ENCODE measurements around the gene LHFPL2. TPM values are rescaled to one million over a fixed set of nuclear protein-coding genes. Genes with fewer than 3 reads are reported as not detected.
"Not testable (repeated sequence)": the region's sequence is repeated elsewhere in the genome, so short reads cannot be mapped to it uniquely, and the experiment has no call there.

Gene LHFPL2
- polyA plus RNA-seq, 1 donor: 40.7 TPM

DNA sequence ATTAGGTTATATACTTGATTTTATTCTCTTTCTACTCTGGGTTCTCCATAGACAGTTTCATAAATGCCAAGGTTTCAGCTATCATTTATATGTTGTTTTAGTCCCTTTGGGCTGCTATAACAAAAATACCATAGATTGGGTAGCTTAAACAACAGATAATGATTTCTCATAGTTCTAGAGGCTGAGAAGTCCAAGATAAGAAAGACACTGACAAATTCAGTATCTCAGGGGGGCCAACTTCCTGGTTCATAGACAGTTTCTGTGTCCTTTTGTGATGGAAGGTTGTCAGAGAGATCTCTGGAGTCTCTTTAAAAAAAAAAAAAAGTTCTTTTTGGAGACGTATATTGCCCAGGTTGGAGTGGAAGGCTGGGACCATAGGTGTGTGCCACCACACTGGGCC is 174.8 kb downstream of the LHFPL2 start:
- Histone ChIP-seq H3K4me1 (ENCODE audit: control insufficient read depth, insufficient read depth, low read length) (no peaks in the 10 kb centered on the region), H3K27me3 (ENCODE audit: control insufficient read depth, insufficient read depth, low read length) (no peaks in the 10 kb centered on the region), H3K9me3 (ENCODE audit: control insufficient read depth, low read depth, low read length) (no peaks in the 10 kb centered on the region), H3K27ac (ENCODE audit: low read length) (no peak overlapping the region), H3K36me3 (ENCODE audit: control insufficient read depth, insufficient read depth, low read length) (peaks cover 6% of the 10 kb centered on the region), H3K4me3 (ENCODE audit: low read length) (no peak overlapping the region)
- no peak for DNase-seq
- no CpG with 5 or more reads among the region's 1 CpG for WGBS (ENCODE audit: insufficient coverage, low lambda C conversion rate)

DNA sequence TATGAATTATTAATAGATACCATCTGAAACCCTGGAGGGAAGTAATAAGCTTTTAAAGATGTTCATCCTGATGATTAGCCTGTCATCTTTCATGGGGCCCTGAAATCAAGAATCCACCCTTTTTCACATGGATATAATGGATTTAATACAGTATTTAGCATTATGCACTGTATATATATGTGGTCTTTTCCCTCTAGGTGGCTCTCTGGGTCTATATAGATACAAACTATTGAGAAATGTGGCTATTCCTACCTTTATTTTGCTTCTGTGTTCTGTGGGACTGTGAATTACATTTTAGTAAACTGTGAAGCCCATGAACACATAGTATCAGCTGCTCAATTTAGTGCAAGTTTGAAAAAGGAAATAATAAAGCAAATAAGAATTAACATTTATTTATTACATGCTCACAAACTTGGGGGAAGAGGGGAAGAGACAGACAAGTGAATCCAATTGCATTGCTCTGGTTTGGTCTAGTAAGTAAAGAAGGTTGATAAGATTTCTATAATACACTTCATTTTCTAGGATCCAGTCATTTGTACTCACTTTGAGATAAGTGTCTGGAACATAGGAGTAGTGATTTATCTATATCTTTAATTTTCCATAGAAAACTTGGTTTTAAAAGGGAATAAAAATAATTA is 176.0 kb downstream of the LHFPL2 start:
- Histone ChIP-seq H3K4me1 (ENCODE audit: control insufficient read depth, insufficient read depth, low read length) (no peaks in the 10 kb centered on the region), H3K36me3 (ENCODE audit: control insufficient read depth, insufficient read depth, low read length) (peaks cover 6% of the 10 kb centered on the region), H3K27me3 (ENCODE audit: control insufficient read depth, insufficient read depth, low read length) (no peaks in the 10 kb centered on the region), H3K9me3 (ENCODE audit: control insufficient read depth, low read depth, low read length) (no peaks in the 10 kb centered on the region), H3K27ac (ENCODE audit: low read length) (no peak overlapping the region), H3K4me3 (ENCODE audit: low read length) (no peak overlapping the region)
- DNase-seq: no peak

DNA sequence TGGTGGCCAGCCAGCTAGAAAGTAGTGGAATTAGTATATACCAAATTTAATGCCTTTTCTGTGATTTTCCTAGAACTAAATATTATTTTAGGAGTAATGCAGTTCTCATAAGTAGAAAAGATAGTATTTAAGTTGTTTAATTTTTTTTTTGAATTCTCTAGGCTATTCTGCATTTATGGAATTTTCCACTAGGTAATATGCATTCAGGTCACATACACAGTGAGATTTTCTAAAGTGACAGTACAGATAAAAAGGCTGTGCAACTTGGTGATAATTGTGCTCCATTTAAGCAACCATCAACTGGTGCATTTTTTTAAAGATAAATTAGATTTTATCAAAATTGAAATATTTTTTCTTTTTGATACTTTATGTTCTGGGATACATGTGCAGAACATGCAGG is 176.7 kb downstream of the LHFPL2 start:
- Histone ChIP-seq H3K27ac (ENCODE audit: low read length) (no peak overlapping the region), H3K27me3 (ENCODE audit: control insufficient read depth, insufficient read depth, low read length) (no peaks in the 10 kb centered on the region), H3K9me3 (ENCODE audit: control insufficient read depth, low read depth, low read length) (no peaks in the 10 kb centered on the region), H3K4me1 (ENCODE audit: control insufficient read depth, insufficient read depth, low read length) (no peaks in the 10 kb centered on the region), H3K4me3 (ENCODE audit: low read length) (no peak overlapping the region), H3K36me3 (ENCODE audit: control insufficient read depth, insufficient read depth, low read length) (peaks cover 2% of the 10 kb centered on the region)
- DNase-seq: no peak

GRCh38 chr5:78467752-78468357 is 180.7 kb downstream of the LHFPL2 start:
- Histone ChIP-seq H3K9me3 (ENCODE audit: control insufficient read depth, low read depth, low read length) (no peaks in the 10 kb centered on the region), H3K27ac (ENCODE audit: low read length) (no peak overlapping the region), H3K36me3 (ENCODE audit: control insufficient read depth, insufficient read depth, low read length) (peaks cover 11% of the 10 kb centered on the region), H3K4me3 (ENCODE audit: low read length) (no peak overlapping the region), H3K4me1 (ENCODE audit: control insufficient read depth, insufficient read depth, low read length) (no peaks in the 10 kb centered on the region), H3K27me3 (ENCODE audit: control insufficient read depth, insufficient read depth, low read length) (no peaks in the 10 kb centered on the region)
- DNase-seq: peak in 1 of 2 donors; percentile 8
- no CpG with 5 or more reads among the region's 3 CpGs for WGBS (ENCODE audit: insufficient coverage, low lambda C conversion rate)

DNA sequence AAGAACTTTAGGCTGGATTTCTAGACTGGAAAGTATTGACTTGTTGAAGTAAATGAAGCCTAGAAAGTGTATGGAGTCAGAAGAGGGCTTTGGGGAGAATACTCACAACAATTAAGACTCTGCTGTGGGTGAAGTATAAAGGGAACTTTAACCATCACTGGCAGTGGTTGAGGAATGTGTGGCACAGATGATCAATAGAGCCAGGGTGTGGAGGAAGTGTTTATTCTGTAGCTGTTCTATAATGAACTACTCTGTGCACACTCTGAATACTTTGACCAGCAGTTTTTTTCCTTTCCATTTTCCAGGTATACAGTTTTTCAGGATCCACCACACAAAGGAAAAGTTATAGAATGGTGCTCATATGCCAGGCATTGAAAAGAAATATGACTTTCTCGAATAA is 181.4 kb downstream of the LHFPL2 start:
- 100% methylated on average over 1 of the region's 1 CpG for WGBS (ENCODE audit: insufficient coverage, low lambda C conversion rate)
- Histone ChIP-seq H3K9me3 (ENCODE audit: control insufficient read depth, low read depth, low read length) (no peaks in the 10 kb centered on the region), H3K36me3 (ENCODE audit: control insufficient read depth, insufficient read depth, low read length) (peaks cover 11% of the 10 kb centered on the region), H3K4me3 (ENCODE audit: low read length) (no peak overlapping the region), H3K27ac (ENCODE audit: low read length) (no peak overlapping the region), H3K27me3 (ENCODE audit: control insufficient read depth, insufficient read depth, low read length) (no peaks in the 10 kb centered on the region), H3K4me1 (ENCODE audit: control insufficient read depth, insufficient read depth, low read length) (no peaks in the 10 kb centered on the region)
- no peak for DNase-seq

GRCh38 chr5:78458843-78459242 is 189.7 kb downstream of the LHFPL2 start:
- H3K4me1 ChIP-seq (ENCODE audit: control insufficient read depth, insufficient read depth, low read length): no peaks in the 10 kb centered on the region
- no CpG with 5 or more reads among the region's 2 CpGs for WGBS (ENCODE audit: insufficient coverage, low lambda C conversion rate)

DNA sequence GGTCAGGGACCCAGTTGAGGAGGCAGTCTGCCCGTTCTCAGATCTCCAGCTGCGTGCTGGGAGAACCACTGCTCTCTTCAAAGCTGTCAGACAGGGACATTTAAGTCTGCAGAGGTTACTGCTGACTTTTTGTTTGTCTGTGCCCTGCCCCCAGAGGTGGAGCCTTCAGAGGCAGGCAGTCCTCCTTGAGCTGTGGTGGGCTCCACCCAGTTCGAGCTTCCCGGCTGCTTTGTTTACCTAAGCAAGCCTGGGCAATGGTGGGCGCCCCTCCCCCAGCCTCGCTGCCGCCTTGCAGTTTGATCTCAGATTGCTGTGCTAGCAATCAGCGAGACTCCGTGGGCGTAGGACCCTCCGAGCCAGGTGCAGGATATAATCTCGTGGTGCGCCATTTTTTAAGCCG is 191.1 kb downstream of the LHFPL2 start:
- H3K27me3 ChIP-seq (ENCODE audit: control insufficient read depth, insufficient read depth, low read length); DNase-seq; H3K9me3 ChIP-seq (ENCODE audit: control insufficient read depth, low read depth, low read length); H3K4me1 ChIP-seq (ENCODE audit: control insufficient read depth, insufficient read depth, low read length); H3K36me3 ChIP-seq (ENCODE audit: control insufficient read depth, insufficient read depth, low read length); H3K4me3 ChIP-seq (ENCODE audit: low read length); H3K27ac ChIP-seq (ENCODE audit: low read length): not testable (repeated sequence)
- no CpG with 5 or more reads among the region's 14 CpGs for WGBS (ENCODE audit: insufficient coverage, low lambda C conversion rate)

More at GRCh38 chr5:78458843-78459242, 189.7 kb downstream of the LHFPL2 start:
- Histone ChIP-seq H3K4me3 (ENCODE audit: low read length) (no peak overlapping the region), H3K9me3 (ENCODE audit: control insufficient read depth, low read depth, low read length) (no peaks in the 10 kb centered on the region), H3K36me3 (ENCODE audit: control insufficient read depth, insufficient read depth, low read length) (peaks cover 4% of the 10 kb centered on the region), H3K27me3 (ENCODE audit: control insufficient read depth, insufficient read depth, low read length) (no peaks in the 10 kb centered on the region), H3K27ac (ENCODE audit: low read length) (no peak overlapping the region)
- DNase-seq: no peak

- Histone ChIP-seq H3K4me1 (ENCODE audit: control insufficient read depth, insufficient read depth, low read length) (no peaks in the 10 kb centered on the region), H3K27me3 (ENCODE audit: control insufficient read depth, insufficient read depth, low read length) (no peaks in the 10 kb centered on the region), H3K4me3 (ENCODE audit: low read length) (no peak overlapping the region), H3K27ac (ENCODE audit: low read length) (no peak overlapping the region), H3K9me3 (ENCODE audit: control insufficient read depth, low read depth, low read length) (no peaks in the 10 kb centered on the region), H3K36me3 (ENCODE audit: control insufficient read depth, insufficient read depth, low read length) (peaks cover 3% of the 10 kb centered on the region)
- no peak for DNase-seq
Observed at GRCh38 chr5:78449103-78449502, 199.5 kb downstream of the LHFPL2 start.

DNA sequence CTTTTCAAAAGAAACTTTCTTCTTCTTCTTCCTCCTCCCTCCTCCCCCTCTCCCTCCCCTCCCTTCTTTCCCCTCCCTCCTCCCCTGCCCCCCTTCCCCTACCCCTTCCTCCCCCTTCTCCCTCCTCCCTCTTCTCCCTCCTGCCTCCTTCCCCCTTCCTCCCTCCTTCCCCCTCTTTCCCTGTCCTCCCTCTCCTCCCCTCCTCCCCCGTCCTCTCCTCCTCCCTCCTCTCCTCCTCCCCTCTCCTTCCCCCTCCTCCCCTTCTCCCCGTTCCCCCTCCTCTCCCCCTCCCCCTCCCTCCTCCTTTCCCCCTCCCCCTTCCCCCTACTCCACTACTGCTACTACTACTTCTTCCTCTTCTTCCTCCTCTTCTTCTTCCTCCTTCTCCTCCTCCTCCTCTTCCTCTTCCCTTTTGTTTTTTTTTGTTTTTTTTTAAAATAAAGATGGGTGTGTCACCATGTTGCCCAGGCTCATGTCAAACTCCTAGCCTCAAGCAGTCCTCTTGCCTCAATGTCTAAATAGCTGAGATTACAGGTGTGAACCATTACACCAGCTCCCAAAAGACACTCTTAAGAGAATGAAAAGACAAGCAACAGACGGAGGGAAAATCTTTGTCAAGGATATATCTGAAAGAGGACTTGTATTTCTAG is 200.7 kb downstream of the LHFPL2 start:
- H3K36me3 ChIP-seq (ENCODE audit: control insufficient read depth, insufficient read depth, low read length): peaks cover 3% of the 10 kb centered on the region
- H3K4me1 ChIP-seq (ENCODE audit: control insufficient read depth, insufficient read depth, low read length): no peaks in the 10 kb centered on the region
- H3K27me3 ChIP-seq (ENCODE audit: control insufficient read depth, insufficient read depth, low read length): no peaks in the 10 kb centered on the region
- no peak overlapping the region for H3K4me3 ChIP-seq (ENCODE audit: low read length)
- H3K9me3 ChIP-seq (ENCODE audit: control insufficient read depth, low read depth, low read length): no peaks in the 10 kb centered on the region
- no peak for DNase-seq
- no peak overlapping the region for H3K27ac ChIP-seq (ENCODE audit: low read length)
- WGBS (ENCODE audit: insufficient coverage, low lambda C conversion rate): no CpG with 5 or more reads among the region's 3 CpGs

Data from large intestine (tissue), 3 donors.